NCI-H524 (cell line): ENCODE results near the gene BCL6B.
"Not testable (repeated sequence)": the region's sequence is repeated elsewhere in the genome, so short reads cannot be mapped to it uniquely, and the experiment has no call there.

Experiments used
- DNase-seq, 2 experiments: peaks; one replicate each; lab custom pipeline; 2025; lab: John Stamatoyannopoulos, UW

Gene BCL6B

GRCh38 chr17:7027335-7027734 is 4.5 kb downstream of the BCL6B start:
- no peak for DNase-seq

- DNase-seq: no peak
Observed at GRCh38 chr17:7029096-7029495, 6.2 kb downstream of the BCL6B start.

- no peak for DNase-seq
Observed at GRCh38 chr17:7029659-7030058, 6.8 kb downstream of the BCL6B start.

GRCh38 chr17:7034955-7035590 is 12.2 kb downstream of the BCL6B start:
- no peak for DNase-seq

GRCh38 chr17:7035591-7036368 is 12.9 kb downstream of the BCL6B start, which contains the start of gene SLC16A13:
TSS of gene SLC16A13 (plus strand) at chr17:7036015. CDS start at chr17:7036383, 368 bp downstream.
- peak; percentile 79 to 81 for DNase-seq

GRCh38 chr17:7038025-7038862 is 15.4 kb downstream of the BCL6B start:
- DNase-seq: no peak

- DNase-seq: no peak
Observed at GRCh38 chr17:7039832-7040231, 17.0 kb downstream of the BCL6B start.

GRCh38 chr17:7041607-7042500 is 19.0 kb downstream of the BCL6B start:
- DNase-seq: no peak

- DNase-seq: no peak
Observed at GRCh38 chr17:7042501-7043181, 19.8 kb downstream of the BCL6B start.

GRCh38 chr17:7043182-7043496 is 20.3 kb downstream of the BCL6B start:
- no peak for DNase-seq

- DNase-seq: peak in 1 of 2 experiments; percentile 39
Observed at GRCh38 chr17:7043497-7044198, 20.8 kb downstream of the BCL6B start, which contains the start of gene SLC16A11. TSS of gene SLC16A11 (minus strand) at chr17:7044092. CDS start at chr17:7043513, 579 bp downstream.

GRCh38 chr17:7045492-7046126 is 22.8 kb downstream of the BCL6B start:
- peak; percentile 12 to 36 for DNase-seq

- peak in 1 of 2 experiments; percentile 13 for DNase-seq
Observed at GRCh38 chr17:7046127-7046724, 23.4 kb downstream of the BCL6B start.

GRCh38 chr17:7046725-7047397 is 24.0 kb downstream of the BCL6B start:
- DNase-seq: peak in 1 of 2 experiments; percentile 33

- DNase-seq: no peak
Observed at GRCh38 chr17:7047566-7047965, 24.7 kb downstream of the BCL6B start.

- no peak for DNase-seq
Observed at GRCh38 chr17:7048968-7049367, 26.1 kb downstream of the BCL6B start.

GRCh38 chr17:7050583-7050982 is 27.7 kb downstream of the BCL6B start:
- not testable (repeated sequence) for DNase-seq

GRCh38 chr17:7056386-7056785 is 33.5 kb downstream of the BCL6B start:
- no peak for DNase-seq
